A549 (cell line): ENCODE measurements around the gene SLC39A11. TPM values are rescaled to one million over a fixed set of nuclear protein-coding genes. Genes with fewer than 3 reads are reported as not detected.

Source experiments
- ATAC-seq, 2 experiments: fragments of 200-7000 bp in 1 of 2; fragments of >200 bp in 1 of 2; cut with Nextera tagmentation in 1 of 2; cut with Tn5 transposase in 1 of 2; 3 replicates each; pipeline versions ENCODE4 v1.8.0 to v1.9.1; 2018 to 2020; ENCODE audit warnings: mild to moderate bottlenecking in 1 of 2, moderate library complexity in 1 of 2
- CTCF ChIA-PET: fragments of 300-600 bp; sonication (Branson Sonifier 250); formaldehyde crosslinking; extraction: SDS; loops from one replicate; lab custom pipeline; 2021; ENCODE audit warnings: antibody characterized with exemption, inconsistent platforms; lab: Yijun Ruan, JAX
- POLR2A ChIA-PET: fragments of 350-600 bp; formaldehyde crosslinking; extraction: SDS; loops from one replicate; lab custom pipeline; 2021; ENCODE audit warnings: antibody characterized with exemption, inconsistent platforms; lab: Yijun Ruan, JAX
- DNase-seq, 2 experiments: peaks; one replicate each; pipeline versions ENCODE4 v3.0.0 to v3.0.0-alpha.2; 2011 to 2016; ENCODE audit warnings: low read depth in 1 of 2, low spot score in 1 of 2
- FAIRE-seq: peaks from 2 replicates; lab custom pipeline; 2011; peaks lifted over from hg19 to GRCh38; lab: Jason Lieb, UNC
- H3K27ac ChIP-seq, 2 experiments: fragments of >200 bp; sonication (Bioruptor Twin); formaldehyde crosslinking; 3 replicates each; pipeline ENCODE4 v1.5.1; 2016 to 2017
- H3K4me1 ChIP-seq: fragments of >200 bp; sonication (Bioruptor Twin); formaldehyde crosslinking; 3 replicates; pipeline ENCODE4 v1.6.1; 2016
- H3K4me2 ChIP-seq: fragments of >200 bp; sonication (Bioruptor Twin); formaldehyde crosslinking; 3 replicates; pipeline ENCODE4 v1.6.1; 2016
- H3K4me3 ChIP-seq: fragments of >200 bp; sonication (Bioruptor Twin); formaldehyde crosslinking; 3 replicates; pipeline ENCODE4 v1.5.1; 2016
- H3K9me3 ChIP-seq: fragments of >200 bp; sonication (Bioruptor Twin); formaldehyde crosslinking; 3 replicates; pipeline ENCODE4 v1.6.1; 2016
- ATOH8 ChIP-seq: fragments of 250-450 bp; sonication (Bioruptor Pico); IDR thresholded peaks from 2 replicates; pipeline ENCODE4 v1.5.0; 2020; ENCODE audit warnings: low read depth, mild to moderate bottlenecking, moderate library complexity
- BCL3 ChIP-seq: fragments of >200 bp; sonication (Bioruptor Twin); formaldehyde crosslinking; IDR thresholded peaks from 3 replicates; pipeline ENCODE4 v1.6.1; 2016
- CBX2 ChIP-seq: fragments of 200-600 bp; sonication (generic); IDR thresholded peaks from 2 replicates; pipeline ENCODE4 v1.6.1; 2016; ENCODE audit warnings: low read depth, mild to moderate bottlenecking, borderline replicate concordance
- CBX8 ChIP-seq: fragments of 200-600 bp; sonication (generic); IDR thresholded peaks from 2 replicates; pipeline ENCODE4 v1.6.1; 2016
- CEBPB ChIP-seq, 2 experiments: fragments of >200 bp in 1 of 2; sonication (Bioruptor Twin) in 1 of 2; formaldehyde crosslinking in 1 of 2; IDR thresholded peaks; 2 replicates each; pipeline ENCODE4 v1.6.1; 2012 to 2016
- CHD4 ChIP-seq: fragments of 200-600 bp; sonication (generic); IDR thresholded peaks from 2 replicates; pipeline ENCODE4 v1.6.1; 2016; ENCODE audit warnings: antibody characterized with exemption, mild to moderate bottlenecking, borderline replicate concordance
- FOSB ChIP-seq: fragments of 250-450 bp; sonication (Bioruptor Pico); IDR thresholded peaks from 2 replicates; pipeline ENCODE4 v1.5.0; 2020; ENCODE audit warnings: mild to moderate bottlenecking, moderate library complexity
- FOSL2 ChIP-seq, 2 experiments: fragments of 450-650 bp in 1 of 2; fragments of >200 bp in 1 of 2; sonication (Bioruptor Twin) in 1 of 2; formaldehyde crosslinking; IDR thresholded peaks; 2 replicates each; pipeline versions ENCODE4 v1.5.0 to v1.6.1; 2016 to 2020; ENCODE audit warnings: mild to moderate bottlenecking in 1 of 2, moderate library complexity in 1 of 2
- FOXS1 ChIP-seq: fragments of 250-450 bp; sonication (Bioruptor Pico); IDR thresholded peaks from 2 replicates; pipeline ENCODE4 v1.5.0; 2020; ENCODE audit warnings: mild to moderate bottlenecking, moderate library complexity
- GATA3 ChIP-seq: IDR thresholded peaks from 2 replicates; pipeline ENCODE4 v1.6.1; 2012; ENCODE audit warnings: borderline replicate concordance
- HDAC2 ChIP-seq: fragments of 200-600 bp; sonication (generic); IDR thresholded peaks from 2 replicates; pipeline ENCODE4 v1.6.1; 2016
- HOXA7 ChIP-seq: fragments of 250-450 bp; sonication (Bioruptor Pico); IDR thresholded peaks from 2 replicates; pipeline ENCODE4 v1.5.0; 2020; ENCODE audit warnings: mild to moderate bottlenecking, moderate library complexity
- HOXB13 ChIP-seq: fragments of 250-450 bp; sonication (Bioruptor Pico); IDR thresholded peaks from 2 replicates; pipeline ENCODE4 v1.5.0; 2020; ENCODE audit warnings: low read depth, mild to moderate bottlenecking, moderate library complexity
- HOXB5 ChIP-seq: fragments of 250-450 bp; sonication (Bioruptor Pico); IDR thresholded peaks from 2 replicates; pipeline ENCODE4 v1.5.0; 2020; ENCODE audit warnings: mild to moderate bottlenecking, moderate library complexity
- JUNB ChIP-seq: fragments of >200 bp; sonication (Bioruptor Twin); formaldehyde crosslinking; IDR thresholded peaks from 2 replicates; pipeline ENCODE4 v1.6.1; 2016
- MAFK ChIP-seq: fragments of 450-650 bp; IDR thresholded peaks from 2 replicates; pipeline ENCODE4 v1.6.1; 2014; ENCODE audit not compliant: partially characterized antibody
- MAZ ChIP-seq: fragments of 150-350 bp; IDR thresholded peaks from 2 replicates; pipeline ENCODE4 v1.6.1; 2014; ENCODE audit warnings: antibody characterized with exemption, low read depth, low read length, borderline replicate concordance
- MYC ChIP-seq: IDR thresholded peaks from 2 replicates; pipeline ENCODE4 v1.6.1; 2012; ENCODE audit warnings: mild to moderate bottlenecking, inconsistent platforms, low read length, improper control_type of control experiment, borderline replicate concordance
- NFE2L2 ChIP-seq: fragments of 150-350 bp; conservative IDR thresholded peaks from 2 replicates; pipeline ENCODE4 v1.6.1; 2014; ENCODE audit warnings: low read length
- NR3C1 ChIP-seq: fragments of >200 bp; sonication (Bioruptor Twin); formaldehyde crosslinking; IDR thresholded peaks from 3 replicates; pipeline ENCODE4 v1.6.1; 2017
- PHF8 ChIP-seq: fragments of 200-600 bp; sonication (generic); IDR thresholded peaks from 2 replicates; pipeline ENCODE4 v1.6.1; 2016; ENCODE audit warnings: low read depth, mild to moderate bottlenecking, antibody characterized with exemption, moderate library complexity, borderline replicate concordance
- POLR2A ChIP-seq: IDR thresholded peaks from 2 replicates; pipeline ENCODE4 v1.6.1; 2012; ENCODE audit warnings: mild to moderate bottlenecking, low read length
- POLR2AphosphoS2 ChIP-seq: conservative IDR thresholded peaks from 2 replicates; pipeline ENCODE4 v1.6.1; 2012; ENCODE audit warnings: low read length, improper control_type of control experiment, inconsistent platforms
- RARB ChIP-seq: fragments of 250-450 bp; sonication (Bioruptor Pico); IDR thresholded peaks from 2 replicates; pipeline ENCODE4 v1.8.0; 2021; ENCODE audit warnings: mild to moderate bottlenecking, moderate library complexity
- RFX5 ChIP-seq: fragments of 450-650 bp; IDR thresholded peaks from 2 replicates; pipeline ENCODE4 v1.7.1; 2014; ENCODE audit warnings: antibody characterized with exemption, mild to moderate bottlenecking, moderate library complexity
- RNF2 ChIP-seq: fragments of 200-600 bp; sonication (generic); IDR thresholded peaks from 2 replicates; pipeline ENCODE4 v1.6.1; 2016; ENCODE audit warnings: low read depth, mild to moderate bottlenecking, antibody characterized with exemption, moderate library complexity, borderline replicate concordance
- SMC3 ChIP-seq: fragments of >200 bp; sonication (Bioruptor Twin); formaldehyde crosslinking; IDR thresholded peaks from 3 replicates; pipeline ENCODE4 v1.6.1; 2018; ENCODE audit warnings: inconsistent platforms
- TFCP2L1 ChIP-seq: fragments of 250-450 bp; sonication (Bioruptor Pico); IDR thresholded peaks from 2 replicates; pipeline ENCODE4 v1.5.0; 2021; ENCODE audit warnings: mild to moderate bottlenecking
- ZC3H11A ChIP-seq: fragments of 450-650 bp; IDR thresholded peaks from 2 replicates; pipeline ENCODE4 v1.6.1; 2014; ENCODE audit warnings: antibody characterized with exemption, mild to moderate bottlenecking
- ZNF302 ChIP-seq: fragments of 250-450 bp; sonication (Bioruptor Pico); IDR thresholded peaks from 2 replicates; pipeline ENCODE4 v1.9.0; 2021; ENCODE audit warnings: inconsistent platforms, mild to moderate bottlenecking, moderate library complexity
- WGBS: methylation state at CpG from one replicate; pipeline ENCODE4 v1.1.6; 2017; ENCODE audit errors: missing lambda C conversion rate; 5-methylcytosine and 5-hydroxymethylcytosine counted together
- polyA plus RNA-seq, 4 experiments: library from polyadenylated mRNA; depleted of rRNA in 3 of 4; stranded (reverse); fragments of >200 nt; fragmentation: RNase III in 1 of 4; extraction: RNeasy Plus Mini Kit Qiagen cat#74134 plus additional on column Dnase treatment in 1 of 4; gene quantifications; 2 replicates in 3 of 4; 3 replicates in 1 of 4; pipeline ENCODE4 v1.2.3, GENCODE V29; 2011 to 2017
- TF ChIP-seq, protein P1 (sequence below): IDR thresholded peaks from 2 replicates; pipeline ENCODE4 v1.6.1; 2012
- TF ChIP-seq, protein P2 (sequence below): IDR thresholded peaks from 2 replicates; pipeline ENCODE4 v1.6.1; 2012
- TF ChIP-seq, protein P3 (sequence below): fragments of 150-350 bp; IDR thresholded peaks from 2 replicates; pipeline ENCODE4 v1.6.1; 2014; ENCODE audit warnings: low read depth, mild to moderate bottlenecking, low read length
- TF ChIP-seq, protein P4 (sequence below): IDR thresholded peaks from 2 replicates; pipeline ENCODE4 v1.6.1; 2012; ENCODE audit warnings: low read depth, borderline replicate concordance

Gene SLC39A11
- polyA plus RNA-seq, 2 of the 4 experiments (the other 2 are of a cell fraction) = 18.4 to 25.2 TPM

DNA sequence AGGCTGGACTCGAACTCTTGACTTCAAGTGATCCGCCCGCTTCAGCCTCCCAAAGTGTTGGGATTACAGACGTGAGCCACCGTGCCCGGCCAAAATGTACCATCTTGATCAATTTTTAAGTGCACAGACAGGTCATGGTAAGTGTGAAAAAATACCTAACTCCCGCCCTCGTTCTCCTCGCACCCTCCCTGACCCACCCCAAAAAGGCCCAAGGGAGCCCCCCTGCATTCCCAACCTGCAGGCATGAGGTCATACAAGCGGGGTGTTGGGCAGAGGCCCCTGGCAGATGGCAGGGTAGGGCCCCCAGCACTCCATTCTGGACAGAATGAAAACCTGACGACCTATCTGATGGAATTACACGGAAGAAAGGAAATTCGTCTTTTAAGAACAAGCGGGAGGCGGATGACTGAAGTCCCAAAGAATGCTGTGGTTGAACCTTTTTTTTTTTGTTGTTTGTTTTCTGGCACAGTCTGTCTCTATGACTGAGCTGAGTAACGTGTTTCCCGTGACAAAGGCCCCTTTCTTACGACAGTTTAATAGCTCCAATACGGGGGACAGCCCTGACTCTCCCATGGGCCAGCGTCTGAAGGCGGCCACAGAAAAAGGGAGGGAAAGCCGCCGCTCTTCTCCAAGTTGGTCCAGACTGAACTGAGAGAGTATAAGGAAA lies 376.4 kb downstream of the SLC39A11 start (continued):
- TF ChIP-seq, protein P1, sequence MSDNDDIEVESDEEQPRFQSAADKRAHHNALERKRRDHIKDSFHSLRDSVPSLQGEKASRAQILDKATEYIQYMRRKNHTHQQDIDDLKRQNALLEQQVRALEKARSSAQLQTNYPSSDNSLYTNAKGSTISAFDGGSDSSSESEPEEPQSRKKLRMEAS = peak; percentile 90
- 0 out of 2 replicates have a peak, but pooled peaks have one; percentile 67 for TF ChIP-seq RARB (CRISPR knock-in tag)
- no peak for TF ChIP-seq PHF8
- TF ChIP-seq HOXB5 = peak; percentile 29; the same call in 1 of the 2 replicates
- peak; percentile 96 for TF ChIP-seq JUNB
- peak; percentile 34 for TF ChIP-seq MAFK
- peak; percentile 97 for TF ChIP-seq GATA3
- no peak for TF ChIP-seq FOXS1 (CRISPR knock-in tag)
- TF ChIP-seq HOXA7 = peak; percentile 60; the same call in 1 of the 2 replicates
- no peak for TF ChIP-seq POLR2AphosphoS2
- TF ChIP-seq ZC3H11A = no peak
- TF ChIP-seq, protein P2, sequence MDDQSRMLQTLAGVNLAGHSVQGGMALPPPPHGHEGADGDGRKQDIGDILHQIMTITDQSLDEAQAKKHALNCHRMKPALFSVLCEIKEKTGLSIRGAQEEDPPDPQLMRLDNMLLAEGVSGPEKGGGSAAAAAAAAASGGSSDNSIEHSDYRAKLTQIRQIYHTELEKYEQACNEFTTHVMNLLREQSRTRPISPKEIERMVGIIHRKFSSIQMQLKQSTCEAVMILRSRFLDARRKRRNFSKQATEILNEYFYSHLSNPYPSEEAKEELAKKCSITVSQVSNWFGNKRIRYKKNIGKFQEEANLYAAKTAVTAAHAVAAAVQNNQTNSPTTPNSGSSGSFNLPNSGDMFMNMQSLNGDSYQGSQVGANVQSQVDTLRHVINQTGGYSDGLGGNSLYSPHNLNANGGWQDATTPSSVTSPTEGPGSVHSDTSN = peak; percentile 75
- TF ChIP-seq MAZ = no peak
- no peak for TF ChIP-seq CBX8
- TF ChIP-seq SMC3 = peak; percentile 66
- TF ChIP-seq FOSL2 (IDR thresholded peaks at IDR 0.05) = peak; percentile 87; the same call in 1 of the 2 replicates
- peak; percentile 94 for TF ChIP-seq FOSL2 (CRISPR knock-in tag; IDR thresholded peaks at IDR 0.05)
- TF ChIP-seq ZNF302 (CRISPR knock-in tag) = 0 out of 2 replicates have a peak, but pooled peaks have one; percentile 52
- TF ChIP-seq BCL3 = peak; percentile 91
- TF ChIP-seq ATOH8 (CRISPR knock-in tag) = peak; percentile 70; the same call in 1 of the 2 replicates
- TF ChIP-seq FOSB (CRISPR knock-in tag) = peak; percentile 74
- peak; percentile 56; the same call in 1 of the 2 replicates for TF ChIP-seq HOXB13 (CRISPR knock-in tag)

GRCh38 chr17:72714357-72714966 lies 378.0 kb downstream of the SLC39A11 start:
- ChIA-PET CTCF (interaction anchor here (0.7 to 22.2 kb wide), 8 partner anchors 9 to 154 kb away, joined by 3 to 578 read pairs (median 4); no protein-coding TSS in a partner anchor), POLR2A (interaction anchor here (2.2 kb wide), 1 partner anchor 8 kb away, joined by 10 read pairs; no protein-coding TSS in a partner anchor)
- H3K4me3 ChIP-seq = no peak overlapping the region
- H3K9me3 ChIP-seq = peaks cover 28% of the 10 kb centered on the region
- ATAC-seq (peak in 1 of 2 experiments; percentile 8; a peak in 2 of 6 replicates), DNase-seq (peak in 1 of 2 experiments; percentile 79), FAIRE-seq (no peak)
- peaks cover 41% of the 10 kb centered on the region for H3K4me1 ChIP-seq
- WGBS = 50% methylated on average over 9 of the region's 9 CpGs
- peak overlapping the region; percentile 64 for H3K4me2 ChIP-seq
- H3K27ac ChIP-seq = peak overlapping the region; percentile 84 to 85
- TF ChIP-seq NFE2L2 (no peak), HDAC2 (no peak), NR3C1 (no peak), POLR2A (no peak), TFCP2L1 (CRISPR knock-in tag) (no peak), CEBPB (IDR thresholded peaks at IDR 0.05) (peak; percentile 35 to 74; a peak in 3 of 4 replicates), MYC (no peak), CBX2 (no peak), RNF2 (no peak), CBX8 (no peak), CHD4 (no peak), RFX5 (no peak), FOSB (CRISPR knock-in tag) (no peak), HOXB5 (no peak), HOXB13 (CRISPR knock-in tag) (no peak), ATOH8 (CRISPR knock-in tag) (no peak)
- TF ChIP-seq, protein P3, sequence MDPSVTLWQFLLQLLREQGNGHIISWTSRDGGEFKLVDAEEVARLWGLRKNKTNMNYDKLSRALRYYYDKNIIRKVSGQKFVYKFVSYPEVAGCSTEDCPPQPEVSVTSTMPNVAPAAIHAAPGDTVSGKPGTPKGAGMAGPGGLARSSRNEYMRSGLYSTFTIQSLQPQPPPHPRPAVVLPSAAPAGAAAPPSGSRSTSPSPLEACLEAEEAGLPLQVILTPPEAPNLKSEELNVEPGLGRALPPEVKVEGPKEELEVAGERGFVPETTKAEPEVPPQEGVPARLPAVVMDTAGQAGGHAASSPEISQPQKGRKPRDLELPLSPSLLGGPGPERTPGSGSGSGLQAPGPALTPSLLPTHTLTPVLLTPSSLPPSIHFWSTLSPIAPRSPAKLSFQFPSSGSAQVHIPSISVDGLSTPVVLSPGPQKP = no peak
- TF ChIP-seq, protein P4, sequence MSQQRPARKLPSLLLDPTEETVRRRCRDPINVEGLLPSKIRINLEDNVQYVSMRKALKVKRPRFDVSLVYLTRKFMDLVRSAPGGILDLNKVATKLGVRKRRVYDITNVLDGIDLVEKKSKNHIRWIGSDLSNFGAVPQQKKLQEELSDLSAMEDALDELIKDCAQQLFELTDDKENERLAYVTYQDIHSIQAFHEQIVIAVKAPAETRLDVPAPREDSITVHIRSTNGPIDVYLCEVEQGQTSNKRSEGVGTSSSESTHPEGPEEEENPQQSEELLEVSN = no peak
